Stimulated activated effector memory CD8-positive, alpha-beta T cell treated with anti-CD3 and anti-CD28 coated beads, Interleukin-12 subunit alpha, Interleukin-12 subunit beta, amount 100 ng/mL, for 72 hours (primary cell): ENCODE data around the gene NDE1.
A peak's percentile ranks its signal among the peaks of the same experiment; 100 is the strongest.

ENCODE experiments used
- ATAC-seq: fragments of 150-1000 bp; cut with Tn5 transposase; 2 replicates; pipeline ENCODE4 v1.10.0; 2021
- DNase-seq, 2 donors: peaks; one replicate each; pipeline ENCODE4 v3.0.0; 2021 to 2022; ENCODE audit warnings: low spot score in 2 of 2
- H3K27ac Mint-ChIP-seq: one replicate; pipeline ENCODE4 v1.8.0; 2022; ENCODE audit warnings: mild to moderate bottlenecking, mixed read lengths
- H3K36me3 Mint-ChIP-seq: one replicate; pipeline ENCODE4 v1.8.0; 2022; ENCODE audit warnings: mild to moderate bottlenecking, mixed read lengths
- H3K4me1 Mint-ChIP-seq: one replicate; pipeline ENCODE4 v1.8.0; 2022; ENCODE audit warnings: mixed read lengths
- H3K4me3 Mint-ChIP-seq: one replicate; pipeline ENCODE4 v1.8.0; 2022; ENCODE audit warnings: mild to moderate bottlenecking, mixed read lengths
- H3K9me3 Mint-ChIP-seq: one replicate; pipeline ENCODE4 v1.8.0; 2022; ENCODE audit warnings: mixed read lengths

Gene NDE1

GRCh38 chr16:15747937-15748336 is 97.9 kb downstream of the NDE1 start:
- Mint-ChIP-seq H3K4me3 (no peak overlapping the region), H3K27ac (peak overlapping the region; percentile 7), H3K36me3 (no peaks in the 10 kb centered on the region), H3K4me1 (no peaks in the 10 kb centered on the region), H3K9me3 (no peaks in the 10 kb centered on the region)
- ATAC-seq (no peak), DNase-seq (no peak)

GRCh38 chr16:15748654-15749053 is 98.6 kb downstream of the NDE1 start:
- Mint-ChIP-seq H3K36me3 (no peaks in the 10 kb centered on the region), H3K4me1 (no peaks in the 10 kb centered on the region), H3K9me3 (no peaks in the 10 kb centered on the region), H3K27ac (peak overlapping the region; percentile 7), H3K4me3 (no peak overlapping the region)
- DNase-seq (no peak), ATAC-seq (no peak)

- Mint-ChIP-seq H3K4me3 (no peak overlapping the region), H3K9me3 (no peaks in the 10 kb centered on the region), H3K4me1 (no peaks in the 10 kb centered on the region), H3K27ac (peak overlapping the region; percentile 10), H3K36me3 (no peaks in the 10 kb centered on the region)
- DNase-seq (no peak), ATAC-seq (peak; percentile 8)
These were observed 99.3 kb downstream of the NDE1 start for GRCh38 chr16:15749371-15749770.

GRCh38 chr16:15749985-15750384 is 99.9 kb downstream of the NDE1 start:
- no peaks in the 10 kb centered on the region for H3K4me1 Mint-ChIP-seq
- no peaks in the 10 kb centered on the region for H3K9me3 Mint-ChIP-seq
- no peak for DNase-seq
- peak; percentile 8 for ATAC-seq
- no peak overlapping the region for H3K4me3 Mint-ChIP-seq
- no peaks in the 10 kb centered on the region for H3K36me3 Mint-ChIP-seq
- H3K27ac Mint-ChIP-seq, result no peak overlapping the region

- no peak overlapping the region for H3K27ac Mint-ChIP-seq
- ATAC-seq (no peak), DNase-seq (no peak)
- H3K9me3 Mint-ChIP-seq, result no peaks in the 10 kb centered on the region
- H3K4me3 Mint-ChIP-seq, result no peak overlapping the region
- H3K36me3 Mint-ChIP-seq, result no peaks in the 10 kb centered on the region
- H3K4me1 Mint-ChIP-seq, result no peaks in the 10 kb centered on the region
These were observed 101.9 kb downstream of the NDE1 start for GRCh38 chr16:15751940-15752339.

GRCh38 chr16:15752717-15753488 is 102.9 kb downstream of the NDE1 start:
- Mint-ChIP-seq H3K4me3 (no peak overlapping the region), H3K27ac (no peak overlapping the region), H3K4me1 (no peaks in the 10 kb centered on the region), H3K36me3 (no peaks in the 10 kb centered on the region), H3K9me3 (no peaks in the 10 kb centered on the region)
- ATAC-seq (no peak), DNase-seq (no peak)

GRCh38 chr16:15754821-15755534 is 104.9 kb downstream of the NDE1 start:
- DNase-seq, result no peak
- H3K27ac Mint-ChIP-seq, result no peak overlapping the region

GRCh38 chr16:15757077-15757386 is 107.0 kb downstream of the NDE1 start:
- Mint-ChIP-seq H3K36me3 (no peaks in the 10 kb centered on the region), H3K9me3 (no peaks in the 10 kb centered on the region), H3K27ac (no peak overlapping the region), H3K4me1 (no peaks in the 10 kb centered on the region), H3K4me3 (no peak overlapping the region)
- ATAC-seq (no peak), DNase-seq (no peak)

More at GRCh38 chr16:15754821-15755534, 104.9 kb downstream of the NDE1 start:
- no peaks in the 10 kb centered on the region for H3K36me3 Mint-ChIP-seq
- no peaks in the 10 kb centered on the region for H3K9me3 Mint-ChIP-seq
- no peaks in the 10 kb centered on the region for H3K4me1 Mint-ChIP-seq
- H3K4me3 Mint-ChIP-seq, result no peak overlapping the region
- no peak for ATAC-seq

- ATAC-seq (no peak), DNase-seq (no peak)
- Mint-ChIP-seq H3K9me3 (no peaks in the 10 kb centered on the region), H3K27ac (no peak overlapping the region), H3K36me3 (no peaks in the 10 kb centered on the region), H3K4me1 (no peaks in the 10 kb centered on the region), H3K4me3 (no peak overlapping the region)
These were observed 107.7 kb downstream of the NDE1 start for GRCh38 chr16:15757630-15758251.

GRCh38 chr16:15759070-15759469 is 109.0 kb downstream of the NDE1 start:
- H3K36me3 Mint-ChIP-seq, result no peaks in the 10 kb centered on the region
- ATAC-seq (no peak), DNase-seq (no peak)
- H3K4me1 Mint-ChIP-seq, result no peaks in the 10 kb centered on the region
- H3K27ac Mint-ChIP-seq, result no peak overlapping the region
- no peak overlapping the region for H3K4me3 Mint-ChIP-seq
- H3K9me3 Mint-ChIP-seq, result no peaks in the 10 kb centered on the region

GRCh38 chr16:15760129-15760528 is 110.1 kb downstream of the NDE1 start:
- Mint-ChIP-seq H3K4me1 (no peaks in the 10 kb centered on the region), H3K4me3 (no peak overlapping the region), H3K27ac (no peak overlapping the region), H3K9me3 (no peaks in the 10 kb centered on the region), H3K36me3 (no peaks in the 10 kb centered on the region)
- ATAC-seq, result no peak
- no peak for DNase-seq

- DNase-seq (no peak), ATAC-seq (no peak)
- no peaks in the 10 kb centered on the region for H3K9me3 Mint-ChIP-seq
- no peaks in the 10 kb centered on the region for H3K4me1 Mint-ChIP-seq
- H3K36me3 Mint-ChIP-seq, result no peaks in the 10 kb centered on the region
- H3K27ac Mint-ChIP-seq, result no peak overlapping the region
- no peak overlapping the region for H3K4me3 Mint-ChIP-seq
These were observed 114.1 kb downstream of the NDE1 start for GRCh38 chr16:15764112-15764511.

GRCh38 chr16:15765116-15765515 is 115.1 kb downstream of the NDE1 start:
- DNase-seq (no peak), ATAC-seq (no peak)
- no peak overlapping the region for H3K4me3 Mint-ChIP-seq
- no peaks in the 10 kb centered on the region for H3K9me3 Mint-ChIP-seq
- H3K27ac Mint-ChIP-seq, result no peak overlapping the region
- H3K36me3 Mint-ChIP-seq, result no peaks in the 10 kb centered on the region
- H3K4me1 Mint-ChIP-seq, result no peaks in the 10 kb centered on the region

GRCh38 chr16:15765880-15766279 is 115.8 kb downstream of the NDE1 start:
- DNase-seq (peak; percentile 9 to 57), ATAC-seq (peak; percentile 86)
- H3K36me3 Mint-ChIP-seq, result no peaks in the 10 kb centered on the region

GRCh38 chr16:15766918-15767317 is 116.9 kb downstream of the NDE1 start:
- H3K9me3 Mint-ChIP-seq, result no peaks in the 10 kb centered on the region
- no peak overlapping the region for H3K27ac Mint-ChIP-seq
- no peak overlapping the region for H3K4me3 Mint-ChIP-seq
- no peaks in the 10 kb centered on the region for H3K36me3 Mint-ChIP-seq
- ATAC-seq (no peak), DNase-seq (no peak)
- no peaks in the 10 kb centered on the region for H3K4me1 Mint-ChIP-seq

More at GRCh38 chr16:15765880-15766279, 115.8 kb downstream of the NDE1 start:
- H3K4me3 Mint-ChIP-seq, result no peak overlapping the region
- no peak overlapping the region for H3K27ac Mint-ChIP-seq
- H3K9me3 Mint-ChIP-seq, result no peaks in the 10 kb centered on the region
- H3K4me1 Mint-ChIP-seq, result no peaks in the 10 kb centered on the region

GRCh38 chr16:15768201-15768600 is 118.2 kb downstream of the NDE1 start:
- ATAC-seq, result no peak
- no peak for DNase-seq
- Mint-ChIP-seq H3K4me3 (no peak overlapping the region), H3K4me1 (no peaks in the 10 kb centered on the region), H3K36me3 (no peaks in the 10 kb centered on the region), H3K9me3 (no peaks in the 10 kb centered on the region), H3K27ac (no peak overlapping the region)
